Inflammatory macrophage treated with lipopolysaccharide for 4 hours (primary cell): Measurements from ENCODE around the gene NUP210.

ENCODE experiments used
- DNase-seq: peaks from one replicate; pipeline ENCODE4 v3.0.0-alpha.2; 2020

The NUP210 gene

GRCh38 chr3:13272831-13273603 lies 147.1 kb downstream of the NUP210 start:
- DNase-seq = no peak

DNA sequence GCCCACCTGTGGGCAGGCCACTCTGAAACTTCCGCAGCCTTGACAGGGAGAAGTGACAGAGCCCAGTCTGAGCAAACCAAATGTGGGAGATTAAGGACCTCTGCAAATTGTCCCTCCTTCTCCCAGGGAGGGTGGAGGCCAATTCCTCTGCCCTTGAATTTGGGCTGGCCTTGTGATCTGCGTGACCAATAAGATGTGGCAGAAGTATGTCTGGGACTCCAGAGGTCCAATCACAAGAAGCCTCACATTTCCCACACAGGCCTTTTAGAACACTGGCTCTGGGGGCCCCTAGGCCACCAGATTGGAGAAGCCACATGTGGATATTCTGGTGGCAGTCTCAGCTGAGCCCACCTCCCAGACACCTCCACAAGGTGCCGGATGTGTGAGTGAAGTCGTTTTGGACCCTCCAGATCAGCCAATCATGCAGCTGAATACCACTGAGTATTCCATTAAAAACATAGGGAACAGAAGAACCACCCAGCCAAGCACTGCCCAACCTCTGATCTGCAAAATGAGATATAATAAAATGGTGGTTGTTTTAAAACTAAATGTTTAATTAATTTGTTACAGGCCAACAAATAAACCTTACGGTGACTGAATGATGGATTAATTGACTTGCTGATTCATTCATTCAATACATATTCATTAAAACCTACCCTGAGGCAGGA lies 150.3 kb downstream of the NUP210 start:
- no peak for DNase-seq

GRCh38 chr3:13268961-13269441 lies 151.1 kb downstream of the NUP210 start:
- DNase-seq = no peak

DNA sequence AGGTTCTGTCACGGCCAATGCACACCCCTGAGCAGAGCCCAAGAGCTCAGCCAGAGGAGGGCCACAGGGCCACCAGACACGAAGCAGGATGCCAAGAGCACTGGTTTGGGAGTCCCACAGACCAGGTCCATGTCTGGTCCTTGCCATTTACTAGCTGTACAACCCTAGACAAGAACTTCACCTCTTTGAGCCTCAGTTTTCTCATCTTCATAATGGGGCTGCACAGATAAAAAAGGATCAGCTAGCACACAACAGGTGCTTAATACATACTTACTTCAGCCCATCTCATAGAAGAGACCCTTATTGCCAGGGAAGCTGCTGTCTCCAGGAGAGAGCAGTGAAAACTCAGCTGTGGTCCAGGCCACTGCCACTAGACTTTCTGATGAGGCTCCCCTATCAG lies 152.0 kb downstream of the NUP210 start:
- no peak for DNase-seq

DNA sequence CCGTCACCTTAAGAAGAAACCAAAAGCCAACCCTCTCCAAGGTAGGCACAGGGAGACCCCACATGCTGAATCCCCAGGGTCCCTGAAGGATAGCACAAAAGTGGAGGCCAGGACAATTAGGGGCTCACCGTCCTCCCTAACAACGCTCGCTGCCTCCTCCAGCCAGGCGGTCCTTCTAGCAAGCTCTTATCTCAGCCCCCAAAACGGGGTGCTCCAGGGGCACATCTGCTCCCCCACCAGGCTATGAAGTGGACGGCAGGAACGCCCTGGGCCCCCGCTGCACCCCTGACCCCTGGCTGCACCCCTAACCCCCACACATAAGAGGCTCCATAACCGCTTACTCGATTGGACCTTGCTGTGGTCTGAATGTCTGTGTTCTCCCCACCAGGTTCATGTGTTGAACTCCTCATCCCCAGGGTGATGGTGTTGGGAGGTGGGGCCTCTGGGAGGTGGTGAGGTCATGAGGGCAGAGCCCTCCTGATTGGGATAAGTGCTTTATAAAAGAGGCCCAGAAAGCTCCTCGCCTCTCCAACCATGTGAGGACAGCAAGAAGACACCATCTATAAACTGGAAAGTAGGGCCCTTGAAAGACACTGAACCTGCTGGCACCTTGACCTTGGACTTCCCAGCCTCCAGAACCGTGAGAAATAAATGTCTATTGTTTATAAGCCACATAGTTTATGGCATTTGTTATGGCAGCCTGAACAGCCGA lies 153.3 kb downstream of the NUP210 start:
- DNase-seq = no peak
